ENCODE measurements around the gene KCNJ9.
"Not testable (repeated sequence)": the region's sequence is repeated elsewhere in the genome, so short reads cannot be mapped to it uniquely, and the experiment has no call there.

KCNJ9 gene

GRCh38 chr1:160108888-160109662 is 27.7 kb downstream of the KCNJ9 start:
- TF ChIP-seq CTCF (IDR thresholded peaks at IDR 0.05), result peak; percentile 42
- peak overlapping the region; percentile 77 for H3K27ac Mint-ChIP-seq
- DNase-seq, result peak; percentile 41
- peak overlapping the region; percentile 34 for H3K4me3 Mint-ChIP-seq
- H3K36me3 Mint-ChIP-seq (ENCODE audit: low read depth), result no peaks in the 10 kb centered on the region
- H3K27me3 Mint-ChIP-seq (ENCODE audit: low read depth, poor library complexity), result peaks cover 14% of the 10 kb centered on the region
- H3K9me3 Mint-ChIP-seq, result no peaks in the 10 kb centered on the region
- peaks cover 80% of the 10 kb centered on the region for H3K4me1 Mint-ChIP-seq

DNA sequence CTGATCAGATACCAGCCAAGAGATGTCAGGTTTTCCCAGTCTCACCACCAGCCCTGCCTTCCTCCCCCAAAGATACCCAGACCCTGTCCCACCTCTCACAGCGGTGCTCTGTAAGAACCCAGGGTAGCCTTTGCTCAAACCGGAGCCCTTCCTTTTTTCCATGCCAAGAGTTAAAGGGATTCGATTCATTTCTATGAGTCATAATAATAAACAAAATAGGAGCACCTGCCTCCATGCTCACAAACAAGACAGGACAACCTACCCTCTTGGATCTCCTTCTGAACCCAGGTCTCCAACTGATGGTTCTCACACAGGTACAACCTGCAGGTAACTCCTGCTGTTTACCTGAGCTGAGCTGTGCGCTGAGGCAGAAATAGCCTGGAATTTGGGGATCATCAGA is 28.3 kb downstream of the KCNJ9 start:
- peaks cover 79% of the 10 kb centered on the region for H3K4me1 Mint-ChIP-seq

GRCh38 chr1:160111462-160111861 is 30.1 kb downstream of the KCNJ9 start:
- not testable (repeated sequence) for H3K36me3 Mint-ChIP-seq (ENCODE audit: low read depth); H3K9me3 Mint-ChIP-seq; DNase-seq; H3K4me3 Mint-ChIP-seq; H3K27ac Mint-ChIP-seq
- peaks cover 11% of the 10 kb centered on the region for H3K27me3 Mint-ChIP-seq (ENCODE audit: low read depth, poor library complexity)
- H3K4me1 Mint-ChIP-seq, result peaks cover 85% of the 10 kb centered on the region

More for the DNA sequence above, 28.3 kb downstream of the KCNJ9 start:
- H3K36me3 Mint-ChIP-seq (ENCODE audit: low read depth), result no peaks in the 10 kb centered on the region
- TF ChIP-seq CTCF (IDR thresholded peaks at IDR 0.05), result no peak
- H3K9me3 Mint-ChIP-seq, result no peaks in the 10 kb centered on the region
- DNase-seq, result no peak
- no peak overlapping the region for H3K4me3 Mint-ChIP-seq
- peak overlapping the region; percentile 77 for H3K27ac Mint-ChIP-seq
- peaks cover 14% of the 10 kb centered on the region for H3K27me3 Mint-ChIP-seq (ENCODE audit: low read depth, poor library complexity)

- H3K27me3 Mint-ChIP-seq (ENCODE audit: low read depth, poor library complexity), result peaks cover 14% of the 10 kb centered on the region
Measured at GRCh38 chr1:160112357-160112756, 31.0 kb downstream of the KCNJ9 start.

GRCh38 chr1:160113407-160113806 is 32.1 kb downstream of the KCNJ9 start:
- Mint-ChIP-seq H3K27ac (no peak overlapping the region), H3K4me1 (peaks cover 90% of the 10 kb centered on the region)
- TF ChIP-seq CTCF (IDR thresholded peaks at IDR 0.05), result no peak

More at GRCh38 chr1:160112357-160112756, 31.0 kb downstream of the KCNJ9 start:
- no peaks in the 10 kb centered on the region for H3K9me3 Mint-ChIP-seq
- H3K4me1 Mint-ChIP-seq, result peaks cover 85% of the 10 kb centered on the region
- H3K4me3 Mint-ChIP-seq, result peak overlapping the region; percentile 5
- no peak for TF ChIP-seq CTCF (IDR thresholded peaks at IDR 0.05)
- DNase-seq, result no peak
- H3K36me3 Mint-ChIP-seq (ENCODE audit: low read depth), result no peaks in the 10 kb centered on the region
- no peak overlapping the region for H3K27ac Mint-ChIP-seq

GRCh38 chr1:160114085-160114484 is 32.7 kb downstream of the KCNJ9 start:
- H3K27ac Mint-ChIP-seq, result no peak overlapping the region
- H3K27me3 Mint-ChIP-seq (ENCODE audit: low read depth, poor library complexity), result peaks cover 15% of the 10 kb centered on the region
- no peak overlapping the region for H3K4me3 Mint-ChIP-seq

More at GRCh38 chr1:160113407-160113806, 32.1 kb downstream of the KCNJ9 start:
- H3K4me3 Mint-ChIP-seq, result no peak overlapping the region
- peaks cover 17% of the 10 kb centered on the region for H3K27me3 Mint-ChIP-seq (ENCODE audit: low read depth, poor library complexity)
- no peaks in the 10 kb centered on the region for H3K9me3 Mint-ChIP-seq
- H3K36me3 Mint-ChIP-seq (ENCODE audit: low read depth), result no peaks in the 10 kb centered on the region
- DNase-seq, result no peak

More at GRCh38 chr1:160114085-160114484, 32.7 kb downstream of the KCNJ9 start:
- DNase-seq, result no peak
- TF ChIP-seq CTCF (IDR thresholded peaks at IDR 0.05), result no peak
- Mint-ChIP-seq H3K4me1 (peaks cover 90% of the 10 kb centered on the region), H3K36me3 (ENCODE audit: low read depth) (no peaks in the 10 kb centered on the region), H3K9me3 (no peaks in the 10 kb centered on the region)
